HG03575 (cell line): ENCODE measurements around the gene REV1.
"Not testable (repeated sequence)": the region's sequence is repeated elsewhere in the genome, so short reads cannot be mapped to it uniquely, and the experiment has no call there.

Source experiments
- ATAC-seq: cut with Tn5 transposase; IDR thresholded peaks from one replicate; pipeline ENCODE4 v1.9.1; 2021; ENCODE audit not compliant: unreplicated experiment, insufficient number of reproducible peaks, low FRiP score; ENCODE audit errors: extremely low read depth

The REV1 gene

GRCh38 chr2:99489063-99489760 is 605 bp downstream of the REV1 start:
- ATAC-seq: no peak

GRCh38 chr2:99488539-99489062 is 1.2 kb downstream of the REV1 start:
- no peak for ATAC-seq

- no peak for ATAC-seq
Observed at GRCh38 chr2:99487906-99488305, 1.9 kb downstream of the REV1 start.

GRCh38 chr2:99485824-99486223 is 4.0 kb downstream of the REV1 start:
- no peak for ATAC-seq

GRCh38 chr2:99485411-99485810 is 4.4 kb downstream of the REV1 start:
- ATAC-seq: no peak

- no peak for ATAC-seq
Observed at GRCh38 chr2:99484205-99484604, 5.6 kb downstream of the REV1 start.

GRCh38 chr2:99481941-99482340 is 7.9 kb downstream of the REV1 start:
- no peak for ATAC-seq

GRCh38 chr2:99481527-99481926 is 8.3 kb downstream of the REV1 start:
- ATAC-seq: no peak

- no peak for ATAC-seq
Observed at GRCh38 chr2:99480390-99480789, 9.4 kb downstream of the REV1 start.

GRCh38 chr2:99478632-99479031 is 11.2 kb downstream of the REV1 start:
- no peak for ATAC-seq

- no peak for ATAC-seq
Observed at GRCh38 chr2:99477054-99477453, 12.8 kb downstream of the REV1 start.

- ATAC-seq: no peak
Observed at GRCh38 chr2:99476629-99477028, 13.2 kb downstream of the REV1 start.

- not testable (repeated sequence) for ATAC-seq
Observed at GRCh38 chr2:99475095-99475494, 14.7 kb downstream of the REV1 start.

GRCh38 chr2:99473518-99474083 is 16.2 kb downstream of the REV1 start:
- ATAC-seq: no peak

- ATAC-seq: no peak
Observed at GRCh38 chr2:99472600-99472960, 17.2 kb downstream of the REV1 start.

- no peak for ATAC-seq
Observed at GRCh38 chr2:99471654-99472599, 17.9 kb downstream of the REV1 start.

GRCh38 chr2:99470957-99471356 is 18.9 kb downstream of the REV1 start:
- no peak for ATAC-seq

GRCh38 chr2:99470459-99470858 is 19.4 kb downstream of the REV1 start:
- not testable (repeated sequence) for ATAC-seq

GRCh38 chr2:99469394-99469793 is 20.4 kb downstream of the REV1 start:
- ATAC-seq: no peak

- ATAC-seq: no peak
Observed at GRCh38 chr2:99468155-99468554, 21.7 kb downstream of the REV1 start.
